ENCODE measurements around the gene CLDN34. TPM values are rescaled to one million over a fixed set of nuclear protein-coding genes. Genes with fewer than 3 reads are reported as not detected.

The CLDN34 gene
- total and polyA plus RNA-seq, 4 donors: 0.50 TPM; not detected in 3

- WGBS: 94% methylated on average over 14 of the region's 14 CpGs
- H3K36me3 ChIP-seq (ENCODE audit: control insufficient read depth in 4 of 4, insufficient read depth in 3 of 4, low read depth in 1 of 4, low read length in 3 of 4): peaks cover 3 to 23% (median 9%) of the 10 kb centered on the region in 4 donors
- no peaks in the 10 kb centered on the region for H3K27me3 ChIP-seq (ENCODE audit: control insufficient read depth in 4 of 4, insufficient read depth in 4 of 4, low read length in 3 of 4)
- no peak for DNase-seq (ENCODE audit: low spot score)
- no peak overlapping the region for H3K9ac ChIP-seq (ENCODE audit: low read depth in 1 of 2, low read length in 2 of 2)
- TF ChIP-seq HNF4G (IDR thresholded peaks at IDR 0.05): no peak
- TF ChIP-seq, protein P1, sequence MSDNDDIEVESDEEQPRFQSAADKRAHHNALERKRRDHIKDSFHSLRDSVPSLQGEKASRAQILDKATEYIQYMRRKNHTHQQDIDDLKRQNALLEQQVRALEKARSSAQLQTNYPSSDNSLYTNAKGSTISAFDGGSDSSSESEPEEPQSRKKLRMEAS (IDR thresholded peaks at IDR 0.05): no peak
- no peak for TF ChIP-seq HNF4A (conservative IDR thresholded peaks at IDR 0.05)
- TF ChIP-seq NR2F2 (IDR thresholded peaks at IDR 0.05): no peak
- no peak for TF ChIP-seq YY1 (IDR thresholded peaks at IDR 0.05)
- TF ChIP-seq RXRA (IDR thresholded peaks at IDR 0.05): no peak
- no peak for TF ChIP-seq EGR1 (IDR thresholded peaks at IDR 0.05; ENCODE audit: low read depth in 2 of 2)
- no peak for TF ChIP-seq TAF1 (conservative IDR thresholded peaks at IDR 0.05)
- TF ChIP-seq REST (IDR thresholded peaks at IDR 0.05): no peak
- TF ChIP-seq GABPA (IDR thresholded peaks at IDR 0.05 in 1 of 2, conservative IDR thresholded peaks at IDR 0.05 in 1 of 2): no peak
- TF ChIP-seq, protein P2, sequence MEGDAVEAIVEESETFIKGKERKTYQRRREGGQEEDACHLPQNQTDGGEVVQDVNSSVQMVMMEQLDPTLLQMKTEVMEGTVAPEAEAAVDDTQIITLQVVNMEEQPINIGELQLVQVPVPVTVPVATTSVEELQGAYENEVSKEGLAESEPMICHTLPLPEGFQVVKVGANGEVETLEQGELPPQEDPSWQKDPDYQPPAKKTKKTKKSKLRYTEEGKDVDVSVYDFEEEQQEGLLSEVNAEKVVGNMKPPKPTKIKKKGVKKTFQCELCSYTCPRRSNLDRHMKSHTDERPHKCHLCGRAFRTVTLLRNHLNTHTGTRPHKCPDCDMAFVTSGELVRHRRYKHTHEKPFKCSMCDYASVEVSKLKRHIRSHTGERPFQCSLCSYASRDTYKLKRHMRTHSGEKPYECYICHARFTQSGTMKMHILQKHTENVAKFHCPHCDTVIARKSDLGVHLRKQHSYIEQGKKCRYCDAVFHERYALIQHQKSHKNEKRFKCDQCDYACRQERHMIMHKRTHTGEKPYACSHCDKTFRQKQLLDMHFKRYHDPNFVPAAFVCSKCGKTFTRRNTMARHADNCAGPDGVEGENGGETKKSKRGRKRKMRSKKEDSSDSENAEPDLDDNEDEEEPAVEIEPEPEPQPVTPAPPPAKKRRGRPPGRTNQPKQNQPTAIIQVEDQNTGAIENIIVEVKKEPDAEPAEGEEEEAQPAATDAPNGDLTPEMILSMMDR (IDR thresholded peaks at IDR 0.05; ENCODE audit: low read depth, low read length, missing input control): no peak
- TF ChIP-seq JUND (IDR thresholded peaks at IDR 0.05): no peak
- no peak for TF ChIP-seq SP1 (IDR thresholded peaks at IDR 0.05)
- no peaks in the 10 kb centered on the region for H3K9me3 ChIP-seq (ENCODE audit: control insufficient read depth in 4 of 4, low read length in 3 of 4)
- no peak overlapping the region for H3K4me3 ChIP-seq (ENCODE audit: low read depth in 1 of 3, low read length in 3 of 3)
- no peak overlapping the region for H3K27ac ChIP-seq (ENCODE audit: low read depth in 1 of 2, low read length in 2 of 2)
- no peaks in the 10 kb centered on the region for H3K4me1 ChIP-seq (ENCODE audit: control insufficient read depth in 4 of 4, insufficient read depth in 4 of 4, low read length in 3 of 4)
Observed at GRCh38 chrX:9940421-9940820, 26.7 kb upstream of the CLDN34 start.

DNA sequence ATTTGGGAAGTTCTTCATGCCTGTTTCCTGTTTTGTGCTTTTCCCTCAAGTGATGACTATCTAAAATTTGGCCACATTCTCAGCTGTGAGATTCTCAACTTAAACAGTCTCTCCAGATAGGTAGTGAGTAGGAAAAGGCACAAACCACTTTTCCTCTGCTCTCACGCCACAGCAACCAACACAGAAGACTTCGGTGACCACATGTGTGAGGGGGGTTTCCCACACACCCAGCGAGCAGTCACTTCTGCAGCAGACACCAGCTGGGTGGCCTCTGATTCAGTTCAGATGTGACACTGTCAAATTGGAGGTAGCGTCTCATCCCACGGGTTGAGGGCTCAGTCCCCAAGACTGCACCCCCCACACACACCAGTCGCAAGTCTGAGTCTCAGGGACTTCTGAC lies 25.1 kb upstream of the CLDN34 start:
- H3K4me3 ChIP-seq (ENCODE audit: low read depth in 1 of 3, low read length in 3 of 3): no peak overlapping the region

More for the DNA sequence above, 25.1 kb upstream of the CLDN34 start:
- Histone ChIP-seq H3K27ac (ENCODE audit: low read depth in 1 of 2, low read length in 2 of 2) (no peak overlapping the region), H3K36me3 (ENCODE audit: control insufficient read depth in 4 of 4, insufficient read depth in 3 of 4, low read depth in 1 of 4, low read length in 3 of 4) (peaks cover 3 to 33% (median 15%) of the 10 kb centered on the region in 4 donors), H3K9ac (ENCODE audit: low read depth in 1 of 2, low read length in 2 of 2) (no peak overlapping the region), H3K27me3 (ENCODE audit: control insufficient read depth in 4 of 4, insufficient read depth in 4 of 4, low read length in 3 of 4) (no peaks in the 10 kb centered on the region), H3K4me1 (ENCODE audit: control insufficient read depth in 4 of 4, insufficient read depth in 4 of 4, low read length in 3 of 4) (no peaks in the 10 kb centered on the region), H3K9me3 (ENCODE audit: control insufficient read depth in 4 of 4, low read length in 3 of 4) (no peaks in the 10 kb centered on the region)
- 79% methylated on average over 6 of the region's 6 CpGs for WGBS
- TF ChIP-seq HNF4G (IDR thresholded peaks at IDR 0.05) (no peak), RXRA (IDR thresholded peaks at IDR 0.05) (no peak), YY1 (IDR thresholded peaks at IDR 0.05) (no peak), HNF4A (conservative IDR thresholded peaks at IDR 0.05) (no peak), REST (IDR thresholded peaks at IDR 0.05) (no peak), GABPA (IDR thresholded peaks at IDR 0.05 in 1 of 2, conservative IDR thresholded peaks at IDR 0.05 in 1 of 2) (no peak), FOXA2 (IDR thresholded peaks at IDR 0.05) (no peak)
- no peak for DNase-seq (ENCODE audit: low spot score)
